ENCODE results near the gene PRRC2B. TPM values are rescaled to one million over a fixed set of nuclear protein-coding genes. Genes with fewer than 3 reads are reported as not detected.

PRRC2B gene
- total and polyA plus RNA-seq, 8 donors, result 26.3 to 251 (median 71.8) TPM

GRCh38 chr9:131405428-131405827, 11.5 kb downstream of the PRRC2B start:
- WGBS, 5 donors, result 21 to 44% (median 30%) methylated on average over 6 of the region's 6 CpGs
- intact Hi-C loops (cut with DNase I; ENCODE audit: low total_unique reads), result no loop called here
- H3K36me3 ChIP-seq, result no peaks in the 10 kb centered on the region
- no peaks in the 10 kb centered on the region for H3K9me3 ChIP-seq
- no peak for TF ChIP-seq POLR2AphosphoS5 (IDR thresholded peaks at IDR 0.05)
- TF ChIP-seq, protein P1, sequence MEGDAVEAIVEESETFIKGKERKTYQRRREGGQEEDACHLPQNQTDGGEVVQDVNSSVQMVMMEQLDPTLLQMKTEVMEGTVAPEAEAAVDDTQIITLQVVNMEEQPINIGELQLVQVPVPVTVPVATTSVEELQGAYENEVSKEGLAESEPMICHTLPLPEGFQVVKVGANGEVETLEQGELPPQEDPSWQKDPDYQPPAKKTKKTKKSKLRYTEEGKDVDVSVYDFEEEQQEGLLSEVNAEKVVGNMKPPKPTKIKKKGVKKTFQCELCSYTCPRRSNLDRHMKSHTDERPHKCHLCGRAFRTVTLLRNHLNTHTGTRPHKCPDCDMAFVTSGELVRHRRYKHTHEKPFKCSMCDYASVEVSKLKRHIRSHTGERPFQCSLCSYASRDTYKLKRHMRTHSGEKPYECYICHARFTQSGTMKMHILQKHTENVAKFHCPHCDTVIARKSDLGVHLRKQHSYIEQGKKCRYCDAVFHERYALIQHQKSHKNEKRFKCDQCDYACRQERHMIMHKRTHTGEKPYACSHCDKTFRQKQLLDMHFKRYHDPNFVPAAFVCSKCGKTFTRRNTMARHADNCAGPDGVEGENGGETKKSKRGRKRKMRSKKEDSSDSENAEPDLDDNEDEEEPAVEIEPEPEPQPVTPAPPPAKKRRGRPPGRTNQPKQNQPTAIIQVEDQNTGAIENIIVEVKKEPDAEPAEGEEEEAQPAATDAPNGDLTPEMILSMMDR (IDR thresholded peaks at IDR 0.05), result no peak
- TF ChIP-seq EP300 (IDR thresholded peaks at IDR 0.05), result no peak
- TF ChIP-seq POLR2A (IDR thresholded peaks at IDR 0.05), result no peak
- no peak for DNase-seq
- H3K27me3 ChIP-seq, result no peaks in the 10 kb centered on the region
- peak overlapping the region in 1 of 4 donors; percentile 28 for H3K4me3 ChIP-seq
- peak overlapping the region; percentile 33 to 84 (median 79) for H3K27ac ChIP-seq
- peaks cover 88 to 100% (median 96%) of the 10 kb centered on the region in 4 donors for H3K4me1 ChIP-seq

- TF ChIP-seq POLR2AphosphoS5 (IDR thresholded peaks at IDR 0.05) (no peak), POLR2A (IDR thresholded peaks at IDR 0.05) (no peak)
- TF ChIP-seq, protein P1 (IDR thresholded peaks at IDR 0.05), result no peak
- H3K27ac ChIP-seq, result peak overlapping the region; percentile 33 to 84 (median 79)
- H3K4me3 ChIP-seq, result peak overlapping the region; percentile 8 to 34 (median 18)
- 11 to 29% (median 28%) methylated on average over 7 to 9 of the region's 9 CpGs for WGBS, 5 donors
- intact Hi-C loops (cut with DNase I; ENCODE audit: low total_unique reads), result no loop called here
- H3K36me3 ChIP-seq, result no peaks in the 10 kb centered on the region
- H3K9me3 ChIP-seq, result no peaks in the 10 kb centered on the region
- DNase-seq, result no peak
- peaks cover 89 to 100% (median 96%) of the 10 kb centered on the region in 4 donors for H3K4me1 ChIP-seq
- no peaks in the 10 kb centered on the region for H3K27me3 ChIP-seq
These were observed 12.1 kb downstream of the PRRC2B start for GRCh38 chr9:131405858-131406537.

- no peak for DNase-seq
- H3K4me3 ChIP-seq, result peak overlapping the region; percentile 9 to 34 (median 24)
- H3K4me1 ChIP-seq, result peaks cover 85 to 100% (median 95%) of the 10 kb centered on the region in 4 donors
- no peak for TF ChIP-seq POLR2A (IDR thresholded peaks at IDR 0.05)
- TF ChIP-seq POLR2AphosphoS5 (IDR thresholded peaks at IDR 0.05), result peak in 1 of 3 donors; percentile 8
- H3K27me3 ChIP-seq, result no peaks in the 10 kb centered on the region
- H3K36me3 ChIP-seq, result no peaks in the 10 kb centered on the region
- no peaks in the 10 kb centered on the region for H3K9me3 ChIP-seq
- intact Hi-C loops (cut with DNase I; ENCODE audit: low total_unique reads), result no loop called here
- WGBS, 5 donors, result 13 to 20% (median 19%) methylated on average over 9 of the region's 9 CpGs
- peak overlapping the region; percentile 59 to 84 (median 79) for H3K27ac ChIP-seq
These were observed 12.9 kb downstream of the PRRC2B start for GRCh38 chr9:131406563-131407436.

- H3K27ac ChIP-seq, result peak overlapping the region; percentile 59 to 84 (median 79)
- peak in 1 of 3 donors; percentile 34 for TF ChIP-seq POLR2AphosphoS5 (IDR thresholded peaks at IDR 0.05)
- no peak for TF ChIP-seq POLR2A (IDR thresholded peaks at IDR 0.05)
- TF ChIP-seq, protein P1 (IDR thresholded peaks at IDR 0.05), result peak in 5 of 7 experiments; percentile 19 to 38 (median 29)
- TF ChIP-seq EP300 (IDR thresholded peaks at IDR 0.05), result no peak
- whole genome bisulfite sequencing, 5 donors, result 5 to 15% (median 9%) methylated on average over 9 to 13 of the region's 13 CpGs
- peak in 1 of 2 donors; percentile 77 for DNase-seq
- H3K4me3 ChIP-seq, result peak overlapping the region; percentile 2 to 34 (median 24)
- H3K27me3 ChIP-seq, result no peaks in the 10 kb centered on the region
- intact Hi-C loops (cut with DNase I; ENCODE audit: low total_unique reads), result no loop called here
- no peaks in the 10 kb centered on the region for H3K36me3 ChIP-seq
- H3K9me3 ChIP-seq, result no peaks in the 10 kb centered on the region
- H3K4me1 ChIP-seq, result peaks cover 78 to 100% (median 94%) of the 10 kb centered on the region in 4 donors
These were observed 13.9 kb downstream of the PRRC2B start for GRCh38 chr9:131407717-131408195.

Measured in stomach (tissue), 9 donors.